ENCODE results near the gene E2F6.

- TF ChIP-seq, protein P1, sequence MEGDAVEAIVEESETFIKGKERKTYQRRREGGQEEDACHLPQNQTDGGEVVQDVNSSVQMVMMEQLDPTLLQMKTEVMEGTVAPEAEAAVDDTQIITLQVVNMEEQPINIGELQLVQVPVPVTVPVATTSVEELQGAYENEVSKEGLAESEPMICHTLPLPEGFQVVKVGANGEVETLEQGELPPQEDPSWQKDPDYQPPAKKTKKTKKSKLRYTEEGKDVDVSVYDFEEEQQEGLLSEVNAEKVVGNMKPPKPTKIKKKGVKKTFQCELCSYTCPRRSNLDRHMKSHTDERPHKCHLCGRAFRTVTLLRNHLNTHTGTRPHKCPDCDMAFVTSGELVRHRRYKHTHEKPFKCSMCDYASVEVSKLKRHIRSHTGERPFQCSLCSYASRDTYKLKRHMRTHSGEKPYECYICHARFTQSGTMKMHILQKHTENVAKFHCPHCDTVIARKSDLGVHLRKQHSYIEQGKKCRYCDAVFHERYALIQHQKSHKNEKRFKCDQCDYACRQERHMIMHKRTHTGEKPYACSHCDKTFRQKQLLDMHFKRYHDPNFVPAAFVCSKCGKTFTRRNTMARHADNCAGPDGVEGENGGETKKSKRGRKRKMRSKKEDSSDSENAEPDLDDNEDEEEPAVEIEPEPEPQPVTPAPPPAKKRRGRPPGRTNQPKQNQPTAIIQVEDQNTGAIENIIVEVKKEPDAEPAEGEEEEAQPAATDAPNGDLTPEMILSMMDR (IDR thresholded peaks at IDR 0.05 in 2 of 3, conservative IDR thresholded peaks at IDR 0.05 in 1 of 3; ENCODE audit: insufficient read depth in 2 of 3, low read depth in 1 of 3, low read length in 3 of 3), result no peak
- TF ChIP-seq SREBF2 (CRISPR knock-in tag; IDR thresholded peaks at IDR 0.05), result no peak
- no peak for TF ChIP-seq CHD4 (IDR thresholded peaks at IDR 0.05; ENCODE audit: insufficient read depth, insufficient replicate concordance, low read depth, low read length, poor library complexity, severe bottlenecking)
- TF ChIP-seq NFYB (IDR thresholded peaks at IDR 0.05; ENCODE audit: extremely low read depth, insufficient read length), result no peak
- TF ChIP-seq, protein P2, sequence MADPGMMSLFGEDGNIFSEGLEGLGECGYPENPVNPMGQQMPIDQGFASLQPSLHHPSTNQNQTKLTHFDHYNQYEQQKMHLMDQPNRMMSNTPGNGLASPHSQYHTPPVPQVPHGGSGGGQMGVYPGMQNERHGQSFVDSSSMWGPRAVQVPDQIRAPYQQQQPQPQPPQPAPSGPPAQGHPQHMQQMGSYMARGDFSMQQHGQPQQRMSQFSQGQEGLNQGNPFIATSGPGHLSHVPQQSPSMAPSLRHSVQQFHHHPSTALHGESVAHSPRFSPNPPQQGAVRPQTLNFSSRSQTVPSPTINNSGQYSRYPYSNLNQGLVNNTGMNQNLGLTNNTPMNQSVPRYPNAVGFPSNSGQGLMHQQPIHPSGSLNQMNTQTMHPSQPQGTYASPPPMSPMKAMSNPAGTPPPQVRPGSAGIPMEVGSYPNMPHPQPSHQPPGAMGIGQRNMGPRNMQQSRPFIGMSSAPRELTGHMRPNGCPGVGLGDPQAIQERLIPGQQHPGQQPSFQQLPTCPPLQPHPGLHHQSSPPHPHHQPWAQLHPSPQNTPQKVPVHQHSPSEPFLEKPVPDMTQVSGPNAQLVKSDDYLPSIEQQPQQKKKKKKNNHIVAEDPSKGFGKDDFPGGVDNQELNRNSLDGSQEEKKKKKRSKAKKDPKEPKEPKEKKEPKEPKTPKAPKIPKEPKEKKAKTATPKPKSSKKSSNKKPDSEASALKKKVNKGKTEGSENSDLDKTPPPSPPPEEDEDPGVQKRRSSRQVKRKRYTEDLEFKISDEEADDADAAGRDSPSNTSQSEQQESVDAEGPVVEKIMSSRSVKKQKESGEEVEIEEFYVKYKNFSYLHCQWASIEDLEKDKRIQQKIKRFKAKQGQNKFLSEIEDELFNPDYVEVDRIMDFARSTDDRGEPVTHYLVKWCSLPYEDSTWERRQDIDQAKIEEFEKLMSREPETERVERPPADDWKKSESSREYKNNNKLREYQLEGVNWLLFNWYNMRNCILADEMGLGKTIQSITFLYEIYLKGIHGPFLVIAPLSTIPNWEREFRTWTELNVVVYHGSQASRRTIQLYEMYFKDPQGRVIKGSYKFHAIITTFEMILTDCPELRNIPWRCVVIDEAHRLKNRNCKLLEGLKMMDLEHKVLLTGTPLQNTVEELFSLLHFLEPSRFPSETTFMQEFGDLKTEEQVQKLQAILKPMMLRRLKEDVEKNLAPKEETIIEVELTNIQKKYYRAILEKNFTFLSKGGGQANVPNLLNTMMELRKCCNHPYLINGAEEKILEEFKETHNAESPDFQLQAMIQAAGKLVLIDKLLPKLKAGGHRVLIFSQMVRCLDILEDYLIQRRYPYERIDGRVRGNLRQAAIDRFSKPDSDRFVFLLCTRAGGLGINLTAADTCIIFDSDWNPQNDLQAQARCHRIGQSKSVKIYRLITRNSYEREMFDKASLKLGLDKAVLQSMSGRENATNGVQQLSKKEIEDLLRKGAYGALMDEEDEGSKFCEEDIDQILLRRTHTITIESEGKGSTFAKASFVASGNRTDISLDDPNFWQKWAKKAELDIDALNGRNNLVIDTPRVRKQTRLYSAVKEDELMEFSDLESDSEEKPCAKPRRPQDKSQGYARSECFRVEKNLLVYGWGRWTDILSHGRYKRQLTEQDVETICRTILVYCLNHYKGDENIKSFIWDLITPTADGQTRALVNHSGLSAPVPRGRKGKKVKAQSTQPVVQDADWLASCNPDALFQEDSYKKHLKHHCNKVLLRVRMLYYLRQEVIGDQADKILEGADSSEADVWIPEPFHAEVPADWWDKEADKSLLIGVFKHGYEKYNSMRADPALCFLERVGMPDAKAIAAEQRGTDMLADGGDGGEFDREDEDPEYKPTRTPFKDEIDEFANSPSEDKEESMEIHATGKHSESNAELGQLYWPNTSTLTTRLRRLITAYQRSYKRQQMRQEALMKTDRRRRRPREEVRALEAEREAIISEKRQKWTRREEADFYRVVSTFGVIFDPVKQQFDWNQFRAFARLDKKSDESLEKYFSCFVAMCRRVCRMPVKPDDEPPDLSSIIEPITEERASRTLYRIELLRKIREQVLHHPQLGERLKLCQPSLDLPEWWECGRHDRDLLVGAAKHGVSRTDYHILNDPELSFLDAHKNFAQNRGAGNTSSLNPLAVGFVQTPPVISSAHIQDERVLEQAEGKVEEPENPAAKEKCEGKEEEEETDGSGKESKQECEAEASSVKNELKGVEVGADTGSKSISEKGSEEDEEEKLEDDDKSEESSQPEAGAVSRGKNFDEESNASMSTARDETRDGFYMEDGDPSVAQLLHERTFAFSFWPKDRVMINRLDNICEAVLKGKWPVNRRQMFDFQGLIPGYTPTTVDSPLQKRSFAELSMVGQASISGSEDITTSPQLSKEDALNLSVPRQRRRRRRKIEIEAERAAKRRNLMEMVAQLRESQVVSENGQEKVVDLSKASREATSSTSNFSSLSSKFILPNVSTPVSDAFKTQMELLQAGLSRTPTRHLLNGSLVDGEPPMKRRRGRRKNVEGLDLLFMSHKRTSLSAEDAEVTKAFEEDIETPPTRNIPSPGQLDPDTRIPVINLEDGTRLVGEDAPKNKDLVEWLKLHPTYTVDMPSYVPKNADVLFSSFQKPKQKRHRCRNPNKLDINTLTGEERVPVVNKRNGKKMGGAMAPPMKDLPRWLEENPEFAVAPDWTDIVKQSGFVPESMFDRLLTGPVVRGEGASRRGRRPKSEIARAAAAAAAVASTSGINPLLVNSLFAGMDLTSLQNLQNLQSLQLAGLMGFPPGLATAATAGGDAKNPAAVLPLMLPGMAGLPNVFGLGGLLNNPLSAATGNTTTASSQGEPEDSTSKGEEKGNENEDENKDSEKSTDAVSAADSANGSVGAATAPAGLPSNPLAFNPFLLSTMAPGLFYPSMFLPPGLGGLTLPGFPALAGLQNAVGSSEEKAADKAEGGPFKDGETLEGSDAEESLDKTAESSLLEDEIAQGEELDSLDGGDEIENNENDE (IDR thresholded peaks at IDR 0.05; ENCODE audit: low read depth, low read length), result no peak
- TF ChIP-seq SMAD3 (CRISPR knock-in tag; conservative IDR thresholded peaks at IDR 0.05), result no peak
Observed at GRCh38 chr2:11458753-11459152, 7.2 kb downstream of the E2F6 start.

Data from K562 (cell line).